K562 (cell line): ENCODE results near the gene TSC22D1. TPM values are rescaled to one million over a fixed set of nuclear protein-coding genes. Genes with fewer than 3 reads are reported as not detected.

Experiments used
- ATAC-seq: fragments of 200-7000 bp; cut with Tn5 transposase; 3 replicates; pipeline ENCODE4 v1.9.1; 2020; ENCODE audit warnings: moderate library complexity
- BruUV-seq: library from RNA; stranded (reverse); fragments of 400-500 nt; replicated peaks from 2 replicates; lab custom pipeline; 2021; lab: Mats Ljungman, UMichigan
- CTCF ChIA-PET: fragments of 300-600 bp; formaldehyde crosslinking; extraction: SDS; loops from one replicate; lab custom pipeline; 2021; ENCODE audit warnings: low intra/inter-chr PET ratio; lab: Yijun Ruan, JAX
- POLR2A ChIA-PET: fragments of 300-600, 350-650 bp; sonication (Branson Sonifier 250); formaldehyde crosslinking; extraction: SDS; loops from one replicate; lab custom pipeline; 2021; ENCODE audit warnings: antibody characterized with exemption, inconsistent platforms; lab: Yijun Ruan, JAX
- DNase-seq, 4 experiments: peaks; one replicate each; pipeline versions ENCODE4 v3.0.0 to v3.0.0-alpha.2; 2011 to 2018; ENCODE audit warnings: low spot score in 3 of 4, mixed read lengths in 3 of 4; ENCODE audit errors: extremely low read depth in 1 of 4
- FAIRE-seq: peaks from 2 replicates; lab custom pipeline; 2011; peaks lifted over from hg19 to GRCh38; lab: Jason Lieb, UNC
- H2AFZ ChIP-seq: 2 replicates; pipeline ENCODE4 v1.6.0; 2011; ENCODE audit warnings: low read depth, low read length, control low read depth, inconsistent platforms
- H3K27ac ChIP-seq: fragments of 200-600 bp; 3 replicates; pipeline ENCODE4 v1.8.0; 2011; ENCODE audit warnings: low read depth, mild to moderate bottlenecking, control low read depth, inconsistent platforms, low read length, moderate library complexity, mixed read lengths; ENCODE audit errors: extremely low read depth
- H3K27me3 ChIP-seq, 2 experiments: fragments of 300-600 bp in 1 of 2; 2 replicates in 1 of 2; 3 replicates in 1 of 2; pipeline versions ENCODE4 v1.6.0 to v1.8.0; 2011; ENCODE audit warnings: inconsistent platforms in 2 of 2, low read length in 2 of 2, mild to moderate bottlenecking in 1 of 2, mixed read lengths in 1 of 2, moderate library complexity in 1 of 2; ENCODE audit not compliant: control insufficient read depth in 2 of 2, insufficient read depth in 2 of 2
- H3K36me3 ChIP-seq: fragments of 300-600 bp; 3 replicates; pipeline ENCODE4 v1.8.0; 2011; ENCODE audit warnings: mild to moderate bottlenecking, low read length, inconsistent platforms; ENCODE audit not compliant: control insufficient read depth, insufficient read depth
- H3K4me1 ChIP-seq, 2 experiments: fragments of 200-600 bp in 1 of 2; replicated peaks in 1 of 2; 2 replicates in 1 of 2; 3 replicates in 1 of 2; pipeline versions ENCODE4 v1.5.1 to v1.8.0; 2011; ENCODE audit warnings: inconsistent platforms in 2 of 2, low read length in 2 of 2, mild to moderate bottlenecking in 1 of 2, mixed read lengths in 1 of 2, moderate library complexity in 1 of 2; ENCODE audit not compliant: control insufficient read depth in 2 of 2, insufficient read depth in 2 of 2
- H3K4me2 ChIP-seq: 2 replicates; pipeline ENCODE4 v1.6.1; 2011; ENCODE audit warnings: low read length, control low read depth, inconsistent platforms, mixed read lengths; ENCODE audit not compliant: insufficient read depth
- H3K4me3 ChIP-seq: fragments of 200-600 bp; sonication (generic), shearing (Covaris generic); 2 replicates; pipeline ENCODE4 v1.5.1; 2016; ENCODE audit warnings: control low read depth, inconsistent platforms
- H3K79me2 ChIP-seq: fragments of 200-600 bp; 3 replicates; pipeline ENCODE4 v1.8.0; 2011; ENCODE audit warnings: low read length, inconsistent platforms; ENCODE audit not compliant: control insufficient read depth, insufficient read depth
- H3K9ac ChIP-seq, 2 experiments: 2 replicates each; pipeline versions ENCODE4 v1.6.0 to v1.6.1; 2011; ENCODE audit warnings: low read depth in 2 of 2, low read length in 2 of 2, control low read depth in 1 of 2, inconsistent platforms in 1 of 2, mild to moderate bottlenecking in 1 of 2, mixed read lengths in 1 of 2; ENCODE audit not compliant: insufficient read depth in 1 of 2
- H3K9me1 ChIP-seq: one replicate; pipeline ENCODE4 v1.6.0; 2011; ENCODE audit warnings: inconsistent platforms, mild to moderate bottlenecking, low read length, moderate library complexity; ENCODE audit not compliant: control insufficient read depth, insufficient read depth
- H3K9me3 ChIP-seq: replicated peaks from 2 replicates; pipeline ENCODE4 v1.5.1; 2011; ENCODE audit warnings: low read depth, low read length, inconsistent platforms; ENCODE audit not compliant: control insufficient read depth, insufficient read depth
- H4K20me1 ChIP-seq: replicated peaks from 2 replicates; pipeline ENCODE4 v1.6.1; 2011; ENCODE audit warnings: low read length, inconsistent platforms, mixed read lengths; ENCODE audit not compliant: control insufficient read depth, insufficient read depth
- DDX20 ChIP-seq: fragments of 450-650 bp; IDR thresholded peaks from 2 replicates; pipeline ENCODE4 v1.6.1; 2016; ENCODE audit warnings: missing genetic modification characterization, low read depth, mild to moderate bottlenecking, missing compliant biosample characterization, moderate library complexity
- HNRNPUL1 ChIP-seq: fragments of 200-400 bp; formaldehyde crosslinking; IDR thresholded peaks from 2 replicates; pipeline ENCODE4 v1.6.1; 2017; ENCODE audit warnings: low read length
- MLX ChIP-seq, 2 experiments: fragments of 450-650 bp in 1 of 2; sonication (generic) in 1 of 2; formaldehyde crosslinking; conservative IDR thresholded peaks; 2 replicates each; pipeline versions ENCODE4 v1.4.0 to v1.8.1; 2020 to 2022; ENCODE audit warnings: mild to moderate bottlenecking in 1 of 2, missing genetic modification reagents in 1 of 2
- RAD51 ChIP-seq: fragments of 450-650 bp; IDR thresholded peaks from 2 replicates; pipeline ENCODE4 v1.7.1; 2016; ENCODE audit warnings: low read depth, mild to moderate bottlenecking, borderline replicate concordance
- SMAD4 ChIP-seq: fragments of 250-450 bp; sonication (Bioruptor Pico); conservative IDR thresholded peaks from 2 replicates; pipeline ENCODE4 v1.8.0; 2021; ENCODE audit warnings: inconsistent platforms, mild to moderate bottlenecking, moderate library complexity
- ZBTB17 ChIP-seq: fragments of 450-650 bp; formaldehyde crosslinking; IDR thresholded peaks from 2 replicates; pipeline ENCODE4 v1.4.0; 2020; ENCODE audit warnings: mild to moderate bottlenecking
- ZNF408 ChIP-seq: fragments of 250-450 bp; sonication (Bioruptor Pico); IDR thresholded peaks from 2 replicates; pipeline ENCODE4 v1.4.0; 2020; ENCODE audit warnings: low read depth, mild to moderate bottlenecking, moderate library complexity
- WGBS: fragments of 100-300 bp; shearing (Covaris generic); methylation state at CpG from one replicate; pipeline ENCODE4 v1.1.6; 2016; ENCODE audit warnings: low coverage, mixed read lengths; ENCODE audit not compliant: insufficient coverage; ENCODE audit errors: missing lambda C conversion rate; 5-methylcytosine and 5-hydroxymethylcytosine counted together
- in situ Hi-C: fragments of 300-500 bp; cut with MboI; formaldehyde crosslinking; loops from 4 replicates; pipeline ENCODE4 v1.15.0; 2018; ENCODE audit warnings: inconsistent platforms, mixed read lengths
- intact Hi-C: fragments of 100-400 bp; cut with micrococcal nuclease; formaldehyde crosslinking; loops from 2 replicates; pipeline ENCODE4 v1.14.2; 2022
- polyA plus RNA-seq, 8 experiments: library from polyadenylated mRNA; depleted of rRNA in 4 of 8; stranded (reverse) in 5 of 8; unstranded in 3 of 8; fragments of >200 nt; fragmentation: Nextera tagmentation in 2 of 8; fragmentation: Illumina TruSeq in 1 of 8; extraction: Ambion mirVana in 2 of 8; extraction: Trizol in 1 of 8; gene quantifications; 2 replicates each; pipeline versions ENCODE4 v1.2.1 to v1.2.3, GENCODE V29; 2011 to 2014; ENCODE audit warnings: inconsistent platforms in 1 of 8, missing spikeins in 1 of 8
- total RNA-seq, 7 experiments: library from RNA; depleted of rRNA in 6 of 7; stranded (reverse); fragments of >200 nt in 6 of 7; fragmentation: Illumina TruSeq in 2 of 7; extraction: Trizol in 2 of 7; gene quantifications; 2 replicates each; pipeline versions ENCODE4 v1.2.1 to v1.2.3, GENCODE V29; 2011 to 2021; ENCODE audit warnings: low replicate concordance in 1 of 7
- TF ChIP-seq, protein P1 (sequence below): fragments of 150-350 bp; conservative IDR thresholded peaks from 2 replicates; pipeline ENCODE4 v1.6.1; 2014; ENCODE audit warnings: low read length

Gene TSC22D1
- total and polyA plus RNA-seq, 9 of the 15 experiments (the other 6 are each of a cell fraction or from before 2014, with no cell fraction given) = 2.6 to 19.8 (median 8.4) TPM

- no peak for FAIRE-seq
- H3K27ac ChIP-seq = no peak overlapping the region
- ChIA-PET POLR2A (no interaction called here), CTCF (no interaction called here)
- H3K36me3 ChIP-seq = peaks cover 15% of the 10 kb centered on the region; the same call in 2 of the 3 replicates
- H3K9me1 ChIP-seq = no peaks in the 10 kb centered on the region
- no peak for ATAC-seq
- H3K27me3 ChIP-seq = no peaks in the 10 kb centered on the region
- no peak for DNase-seq
- H3K4me3 ChIP-seq = no peak overlapping the region
- intact Hi-C loops (loop anchor here (10.0 kb wide), 1 partner anchor 98 kb away; no protein-coding TSS in a partner anchor), in situ Hi-C loops (no loop called here)
- no peak overlapping the region for H3K4me2 ChIP-seq
- BruUV-seq = no TSS peak
- peaks cover 8 to 10% of the 10 kb centered on the region in 2 experiments; a peak in 3 of 5 replicates for H3K4me1 ChIP-seq
- no peak overlapping the region for H3K9ac ChIP-seq
- H3K9me3 ChIP-seq = no peaks in the 10 kb centered on the region
- no peak for TF ChIP-seq HNRNPUL1
- TF ChIP-seq RAD51 = no peak
- TF ChIP-seq DDX20 = no peak
- TF ChIP-seq ZBTB17 (CRISPR knock-in tag) = no peak
- TF ChIP-seq, protein P1, sequence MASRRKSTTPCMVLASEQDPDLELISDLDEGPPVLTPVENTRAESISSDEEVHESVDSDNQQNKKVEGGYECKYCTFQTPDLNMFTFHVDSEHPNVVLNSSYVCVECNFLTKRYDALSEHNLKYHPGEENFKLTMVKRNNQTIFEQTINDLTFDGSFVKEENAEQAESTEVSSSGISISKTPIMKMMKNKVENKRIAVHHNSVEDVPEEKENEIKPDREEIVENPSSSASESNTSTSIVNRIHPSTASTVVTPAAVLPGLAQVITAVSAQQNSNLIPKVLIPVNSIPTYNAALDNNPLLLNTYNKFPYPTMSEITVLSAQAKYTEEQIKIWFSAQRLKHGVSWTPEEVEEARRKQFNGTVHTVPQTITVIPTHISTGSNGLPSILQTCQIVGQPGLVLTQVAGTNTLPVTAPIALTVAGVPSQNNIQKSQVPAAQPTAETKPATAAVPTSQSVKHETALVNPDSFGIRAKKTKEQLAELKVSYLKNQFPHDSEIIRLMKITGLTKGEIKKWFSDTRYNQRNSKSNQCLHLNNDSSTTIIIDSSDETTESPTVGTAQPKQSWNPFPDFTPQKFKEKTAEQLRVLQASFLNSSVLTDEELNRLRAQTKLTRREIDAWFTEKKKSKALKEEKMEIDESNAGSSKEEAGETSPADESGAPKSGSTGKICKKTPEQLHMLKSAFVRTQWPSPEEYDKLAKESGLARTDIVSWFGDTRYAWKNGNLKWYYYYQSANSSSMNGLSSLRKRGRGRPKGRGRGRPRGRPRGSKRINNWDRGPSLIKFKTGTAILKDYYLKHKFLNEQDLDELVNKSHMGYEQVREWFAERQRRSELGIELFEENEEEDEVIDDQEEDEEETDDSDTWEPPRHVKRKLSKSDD = no peak
- TF ChIP-seq MLX (CRISPR knock-in tag; conservative IDR thresholded peaks at IDR 0.05) = no peak
- TF ChIP-seq SMAD4 (CRISPR knock-in tag) = no peak
- no peak for TF ChIP-seq ZNF408 (CRISPR knock-in tag)
- WGBS = 73% methylated on average over 5 of the region's 5 CpGs
- H2AFZ ChIP-seq = no peak overlapping the region
- no peaks in the 10 kb centered on the region for H4K20me1 ChIP-seq
- H3K79me2 ChIP-seq = peaks cover 19% of the 10 kb centered on the region
These were observed 143.5 kb downstream of the TSC22D1 start for GRCh38 chr13:44432650-44433049.
